Fibroblast of peridontal ligament (primary cell): Measurements from ENCODE around the gene MEDAG.
"Not testable (repeated sequence)": the region's sequence is repeated elsewhere in the genome, so short reads cannot be mapped to it uniquely, and the experiment has no call there.

Source experiments
- DNase-seq: peaks from one replicate; pipeline ENCODE4 v3.0.0-alpha.2; 2010; ENCODE audit errors: extremely low read depth

Gene MEDAG

DNA sequence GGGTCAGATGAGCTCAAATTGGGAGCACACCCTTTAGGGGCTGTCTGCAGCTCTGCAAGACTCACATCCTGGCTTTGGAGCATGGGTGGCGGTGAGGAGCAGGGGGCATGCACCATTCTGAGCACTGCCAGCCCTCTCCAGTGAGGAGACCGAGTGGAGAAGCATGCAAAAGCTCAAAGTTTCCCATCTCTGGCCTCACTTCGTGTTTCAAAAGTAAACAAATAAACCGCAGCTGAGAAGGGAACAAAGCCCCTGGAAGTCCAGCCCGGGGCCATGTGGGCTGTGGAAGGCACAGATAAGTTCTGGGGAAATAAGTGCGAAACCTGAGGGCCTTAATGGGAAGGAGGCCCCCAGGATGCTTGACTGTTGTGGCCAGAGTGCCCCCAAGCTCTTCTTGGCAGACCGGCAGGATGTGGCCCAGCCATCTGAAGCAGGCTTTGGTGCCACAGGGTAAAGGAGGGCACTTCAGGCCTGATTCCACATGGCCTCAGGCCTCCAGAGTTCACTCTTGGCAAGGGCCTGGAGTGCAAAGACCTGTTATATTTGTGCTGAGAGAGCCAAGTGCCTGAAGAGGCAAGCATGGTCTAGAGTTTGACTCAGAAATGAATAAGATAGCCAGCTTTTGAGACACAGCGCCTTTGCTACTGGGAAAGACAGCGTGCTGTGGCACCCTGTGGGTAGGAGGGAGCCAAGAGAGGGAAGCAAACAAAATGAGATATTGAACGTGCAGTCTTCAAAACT lies 1.2 kb downstream of the MEDAG start:
- DNase-seq: peak; percentile 53

DNA sequence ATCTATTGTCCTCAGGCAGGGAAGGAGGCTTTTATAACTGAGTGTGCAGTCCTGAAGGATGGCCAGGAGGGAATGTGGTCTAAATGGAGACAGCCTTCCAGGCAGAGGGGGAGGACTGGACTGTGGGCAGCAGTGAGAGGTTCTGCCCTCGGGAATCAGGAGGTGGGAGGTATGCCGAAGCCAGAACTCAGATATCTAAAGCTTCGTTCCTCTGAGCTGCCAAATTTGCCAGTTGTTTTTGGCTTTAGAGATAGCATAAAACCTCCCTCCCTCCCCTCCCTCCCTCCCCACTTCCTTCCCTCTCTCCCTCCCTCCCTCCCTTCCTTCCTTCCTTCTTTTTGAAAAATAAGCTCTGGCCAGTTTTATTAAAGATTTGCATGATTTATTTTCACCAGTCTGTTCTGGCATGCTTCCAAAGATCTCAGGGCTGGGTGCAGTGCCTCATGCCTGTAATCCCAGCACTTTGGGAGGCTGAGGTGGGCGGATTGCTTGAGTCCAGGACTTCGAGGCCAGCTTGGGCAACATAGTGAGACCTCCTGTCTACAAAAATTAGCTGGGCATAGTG lies 2.4 kb downstream of the MEDAG start:
- peak; percentile 71 for DNase-seq

DNA sequence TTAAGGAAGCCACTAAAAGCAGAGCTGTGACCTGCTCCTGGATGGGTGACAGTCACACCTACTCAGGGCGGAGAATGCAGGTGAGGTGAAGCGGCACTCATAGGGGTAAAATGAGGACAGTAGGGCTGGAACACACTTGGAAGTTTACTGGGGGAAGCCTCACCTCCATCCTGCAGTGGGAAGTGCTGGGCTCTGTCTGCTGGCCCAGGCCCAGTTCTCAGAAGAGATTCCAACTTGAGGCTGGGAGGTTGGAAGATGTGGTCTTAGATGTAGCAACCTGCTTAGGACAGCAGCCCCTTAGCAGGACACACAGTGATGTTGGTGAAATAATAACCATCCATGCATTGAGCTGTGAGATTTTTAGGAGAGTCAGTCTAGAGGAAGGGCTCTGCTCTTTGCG lies 4.6 kb downstream of the MEDAG start:
- no peak for DNase-seq

DNA sequence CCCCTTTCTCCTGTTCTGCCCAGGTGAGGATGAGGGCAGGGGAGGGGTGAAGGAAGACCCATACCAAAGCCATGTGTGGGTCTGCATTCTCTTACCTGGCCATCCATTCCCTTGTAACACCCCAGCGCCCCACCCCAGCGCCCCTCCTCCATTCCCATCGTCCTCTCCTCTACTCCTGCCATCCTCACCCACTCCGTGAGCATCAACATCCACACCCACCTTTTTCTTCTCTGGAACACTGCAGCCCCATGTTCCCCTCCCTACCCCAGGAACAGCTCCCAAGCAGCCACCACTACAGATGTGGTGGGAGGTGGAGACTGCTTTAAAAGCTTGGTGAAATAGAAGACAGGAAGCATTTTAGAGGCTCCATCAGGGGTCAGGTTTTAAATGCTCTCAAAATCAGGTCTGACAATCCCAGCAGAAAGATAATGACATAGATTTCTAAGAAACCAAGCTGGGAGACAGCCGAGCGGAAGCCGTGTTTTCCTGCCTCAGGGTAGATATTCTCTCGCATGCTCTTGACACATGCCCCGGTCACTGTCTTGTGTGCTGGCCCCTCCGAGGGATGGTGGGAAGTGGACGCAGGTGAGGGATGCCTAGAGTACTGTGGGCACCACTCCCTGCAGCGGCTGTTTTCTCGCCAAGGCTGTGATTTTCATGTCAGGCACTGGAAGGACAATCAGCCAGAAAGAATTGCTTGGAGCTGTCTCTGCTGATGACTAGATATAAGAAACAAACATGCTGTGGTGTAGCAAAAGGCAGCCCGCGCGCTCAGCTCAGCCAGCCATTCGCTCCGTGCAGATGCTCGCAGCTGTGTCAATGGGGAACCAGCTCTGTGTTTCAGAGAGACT lies 9.8 kb downstream of the MEDAG start:
- DNase-seq: no peak

DNA sequence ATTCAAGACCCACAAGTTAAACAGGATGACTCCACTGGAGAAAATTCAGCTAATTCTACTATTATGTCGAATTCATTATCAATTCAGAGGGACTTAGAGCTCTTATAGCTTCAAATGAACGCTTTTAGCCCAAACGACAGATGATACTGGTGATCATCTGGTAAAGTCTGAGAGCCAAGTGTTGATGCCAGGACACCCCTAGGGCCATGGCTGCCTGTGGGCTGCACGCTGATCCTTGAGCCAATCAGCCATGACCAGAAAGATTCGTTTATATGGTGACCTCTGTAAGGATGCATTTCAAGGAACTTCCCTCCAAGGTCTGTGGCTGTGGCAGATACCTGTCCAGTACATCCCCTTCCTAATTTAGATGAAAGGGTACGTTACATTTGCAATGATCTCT lies 10.9 kb downstream of the MEDAG start:
- DNase-seq: no peak

DNA sequence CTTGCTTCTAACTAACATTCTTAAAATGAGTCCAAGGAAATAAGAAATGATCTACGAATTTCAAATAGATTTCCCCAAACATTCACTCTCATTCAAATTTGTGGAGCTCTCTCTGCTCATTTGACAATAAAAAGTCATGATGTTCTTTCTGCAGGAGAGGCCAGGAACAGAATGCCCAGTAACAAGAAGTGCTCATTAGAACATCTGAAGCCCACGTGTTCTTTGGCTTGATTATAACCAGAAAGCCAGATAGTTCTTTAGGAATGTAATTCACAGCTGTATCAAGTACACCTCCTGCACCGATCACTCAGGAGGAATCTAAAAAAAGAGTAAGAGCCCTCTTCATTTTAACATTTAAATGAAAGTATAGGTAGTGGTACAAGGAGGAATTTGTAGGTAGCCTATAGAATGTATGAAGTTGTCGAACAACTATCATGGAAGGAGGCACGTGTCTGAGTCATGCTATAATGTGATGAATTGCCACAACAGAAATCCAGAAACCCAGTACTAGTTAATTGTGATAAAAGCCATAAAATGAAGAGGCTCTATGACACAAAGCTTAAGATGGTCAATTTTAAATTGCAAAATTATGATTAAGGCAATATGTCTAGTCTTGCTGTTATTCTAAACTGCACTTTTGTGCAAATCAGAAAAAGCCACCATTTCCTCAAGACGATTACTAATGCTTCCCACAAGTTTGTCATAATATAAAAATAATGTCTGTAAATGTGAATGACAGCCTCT lies 12.8 kb downstream of the MEDAG start:
- no peak for DNase-seq

DNA sequence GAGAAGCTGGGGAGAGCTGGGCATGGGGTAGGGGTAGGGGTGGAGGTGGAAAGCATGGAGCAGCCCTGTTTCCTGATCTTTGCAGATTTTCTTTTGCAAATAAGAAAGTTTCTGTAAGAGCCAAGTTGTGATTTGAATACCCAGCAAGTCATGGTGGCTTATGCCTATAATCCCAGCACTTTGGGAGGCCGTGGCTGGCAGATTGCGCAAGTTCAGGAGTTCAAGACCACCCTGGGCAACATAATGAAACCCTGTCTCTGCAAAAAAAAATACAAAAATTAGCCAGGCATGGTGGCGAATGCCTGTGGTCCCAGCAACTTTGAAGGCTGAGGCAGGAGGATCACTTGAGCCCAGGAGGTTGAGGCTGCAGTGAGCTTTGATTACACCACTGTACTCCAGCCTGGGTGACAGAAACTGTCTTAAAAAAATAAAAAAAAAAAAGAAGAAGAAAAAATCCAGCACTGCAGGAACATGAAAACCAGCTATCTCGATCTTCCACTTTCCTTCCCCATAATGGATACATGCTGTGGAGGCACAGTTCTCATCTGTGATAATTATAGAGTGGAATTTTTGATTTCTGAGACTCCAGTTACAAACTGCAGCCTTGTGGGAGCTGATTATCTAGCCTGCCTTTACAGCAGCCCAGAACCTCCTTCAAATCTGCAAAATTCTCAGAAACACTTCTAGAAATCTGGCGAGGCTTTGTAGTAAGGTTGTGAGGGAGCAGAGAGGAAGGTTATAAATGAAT lies 14.3 kb downstream of the MEDAG start:
- no peak for DNase-seq

DNA sequence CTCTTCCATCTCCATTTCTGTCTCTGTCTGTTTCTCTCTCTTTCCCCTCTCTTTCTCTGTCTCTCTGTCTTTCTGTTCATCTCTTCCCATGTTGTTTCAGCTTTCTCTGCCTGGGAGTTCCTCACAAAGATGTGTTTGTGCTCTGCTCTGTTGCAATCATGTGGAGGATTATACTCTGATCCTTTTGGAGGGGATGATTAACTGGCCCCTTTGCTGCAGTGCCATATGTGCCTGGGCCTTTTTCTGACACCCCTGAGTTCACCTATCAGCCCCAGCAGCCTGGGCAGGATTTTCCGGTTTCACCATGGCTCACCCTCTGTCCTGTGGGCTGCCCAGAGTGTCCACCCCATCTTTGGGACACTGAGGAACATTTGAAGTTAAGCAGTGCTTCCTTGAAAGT lies 17.3 kb downstream of the MEDAG start:
- no peak for DNase-seq

DNA sequence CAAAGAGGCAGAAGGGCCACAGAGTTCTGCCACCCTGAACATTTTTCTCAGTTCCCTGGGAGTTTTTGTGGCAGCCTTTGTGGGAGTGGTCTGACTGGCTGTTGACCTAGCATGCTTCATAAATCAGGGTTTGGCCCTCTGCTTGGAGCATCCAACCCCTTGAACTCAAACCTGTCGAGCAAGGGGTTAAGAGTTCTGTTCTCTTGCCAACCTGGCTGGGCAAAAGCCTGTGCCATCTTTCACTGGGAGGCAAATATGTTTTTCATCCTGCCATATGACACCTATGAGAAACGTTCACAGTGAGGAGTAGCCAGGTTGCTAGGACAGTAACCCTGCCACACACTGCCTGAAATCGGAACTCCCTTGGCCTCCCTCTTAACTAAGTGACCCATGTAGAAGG lies 18.6 kb downstream of the MEDAG start:
- DNase-seq: no peak

DNA sequence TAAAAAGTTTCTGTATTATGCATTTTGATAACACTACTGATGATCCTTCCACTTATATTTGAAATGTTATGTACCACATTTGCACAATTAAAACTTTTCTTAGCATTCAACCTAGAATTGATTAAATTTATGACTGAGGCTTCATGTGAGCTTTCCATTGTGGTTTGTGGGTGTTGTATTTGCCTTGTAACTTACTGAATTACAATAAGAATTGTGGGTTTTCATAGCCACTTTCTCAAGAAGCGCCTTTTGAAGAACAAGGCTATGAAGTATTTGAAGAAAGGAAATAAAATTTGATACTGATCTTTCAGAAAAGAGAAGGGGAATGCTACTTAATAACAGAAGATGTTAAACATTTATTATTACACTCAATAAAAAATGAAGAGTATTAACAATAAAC lies 19.4 kb downstream of the MEDAG start:
- DNase-seq: no peak

DNA sequence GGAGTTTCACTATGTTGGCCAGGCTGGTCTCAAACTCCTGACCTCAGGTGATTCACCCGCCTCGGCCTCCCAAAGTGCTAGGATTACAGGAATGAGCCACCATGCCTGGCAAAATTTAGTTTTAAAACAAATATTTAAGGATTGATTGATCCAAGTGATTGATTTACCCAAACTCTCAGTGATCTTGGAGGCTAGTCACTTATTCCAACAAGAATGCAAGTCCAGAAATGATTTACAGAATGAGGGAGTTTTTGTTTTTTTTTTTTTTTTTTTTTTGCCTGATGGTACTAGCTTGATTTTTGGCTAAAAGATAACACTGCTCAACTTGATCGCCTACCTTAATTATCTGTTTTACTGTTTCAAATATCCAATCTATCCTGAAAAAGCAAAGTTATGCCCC lies 20.7 kb downstream of the MEDAG start:
- no peak for DNase-seq

DNA sequence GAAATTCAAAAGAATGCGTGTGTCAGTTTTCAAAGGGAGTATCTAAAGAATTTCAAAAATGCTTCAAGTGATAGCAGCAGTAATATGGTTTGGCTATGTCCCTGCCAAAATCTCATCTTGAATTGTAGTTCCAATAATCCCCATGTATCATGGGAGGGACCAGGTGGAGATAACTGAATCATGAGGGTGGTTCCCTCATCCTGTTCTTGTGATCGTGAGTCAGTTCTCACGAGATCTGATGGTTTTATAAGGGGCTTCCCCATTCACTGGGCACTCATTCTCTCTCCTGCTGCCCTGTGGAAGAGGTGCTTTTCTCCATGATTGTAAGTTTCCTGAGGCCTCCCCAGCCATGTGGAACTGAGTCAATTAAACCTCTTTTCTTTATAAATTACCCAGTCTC lies 21.1 kb downstream of the MEDAG start:
- not testable (repeated sequence) for DNase-seq

DNA sequence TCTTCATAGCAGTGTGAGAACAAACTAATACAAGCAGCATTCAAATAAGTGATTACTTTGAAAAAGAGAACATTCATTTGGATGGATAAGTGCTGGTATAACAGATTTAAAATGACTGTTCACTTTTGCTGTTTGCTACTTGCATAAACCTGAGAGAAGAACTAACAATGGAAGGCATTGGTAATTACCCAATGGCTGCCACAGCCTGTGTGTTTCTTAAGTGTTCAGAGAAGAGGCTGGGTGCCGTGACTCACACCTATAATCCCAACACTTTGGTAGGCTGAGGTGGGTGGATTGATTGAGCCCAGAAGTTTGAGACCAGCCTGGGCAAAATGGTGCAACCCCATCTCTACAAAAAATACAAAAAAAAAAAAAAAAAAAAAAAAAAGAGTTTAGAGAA lies 21.5 kb downstream of the MEDAG start:
- no peak for DNase-seq

DNA sequence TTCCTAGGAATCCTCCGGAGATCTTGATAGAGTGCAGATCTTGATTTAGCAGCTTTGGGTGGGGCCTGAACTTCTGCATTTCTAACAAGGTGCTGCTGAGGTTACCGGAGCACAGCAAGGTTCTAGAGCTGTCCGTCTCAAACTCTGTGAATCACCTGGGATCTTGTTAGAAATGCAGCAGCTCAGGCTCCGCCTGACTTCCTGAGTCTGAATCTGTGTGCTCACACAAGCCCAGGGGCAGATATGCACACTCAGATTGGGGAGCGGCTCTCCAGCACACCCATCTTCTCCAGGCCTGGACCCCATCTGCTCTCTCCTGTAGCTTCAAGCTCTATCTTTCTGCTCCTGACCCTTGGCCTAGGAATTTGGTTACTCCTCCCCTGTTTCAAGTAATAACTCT lies 22.9 kb downstream of the MEDAG start:
- no peak for DNase-seq

DNA sequence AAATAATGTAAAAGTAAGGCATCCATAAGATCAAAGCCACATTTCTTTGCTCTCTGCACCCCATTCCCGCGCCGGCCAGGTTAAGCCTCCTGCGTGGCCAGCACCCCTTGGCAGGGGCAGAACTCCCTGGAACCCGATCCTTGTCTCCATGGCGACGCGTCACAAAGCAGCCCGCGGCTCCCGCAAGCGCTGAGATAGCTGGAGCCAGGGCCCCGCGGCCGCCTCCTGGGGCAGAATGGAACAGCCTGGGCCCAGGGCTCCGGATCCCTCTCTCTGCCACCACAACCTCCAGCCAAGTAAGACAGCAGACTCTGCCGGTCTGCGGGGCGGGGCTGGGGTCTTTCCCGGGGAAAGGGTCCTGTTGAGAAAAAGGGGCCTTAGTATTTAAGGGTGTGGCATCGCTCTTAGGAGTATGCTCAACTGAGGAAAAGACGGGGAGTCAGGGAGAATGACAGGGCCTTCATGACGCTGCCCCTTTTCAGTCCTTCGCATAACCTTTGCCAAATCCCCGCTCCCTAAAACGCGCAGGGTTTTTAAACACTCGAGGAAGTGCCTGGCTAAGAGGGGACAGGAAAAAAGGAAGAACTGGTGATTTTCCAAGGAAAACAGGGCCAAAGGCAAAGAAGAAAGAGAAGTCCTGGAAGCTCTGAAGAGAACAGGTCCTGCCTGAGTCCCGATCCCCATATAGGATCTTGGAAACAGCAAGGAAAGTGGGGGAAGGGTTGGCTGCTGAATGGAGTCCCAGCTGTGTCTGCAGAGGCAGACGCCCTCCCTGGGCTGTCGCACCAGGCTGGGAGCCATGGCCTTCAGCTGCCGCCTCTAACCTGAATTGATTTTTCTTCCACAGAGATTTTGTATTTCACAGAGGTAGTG lies 26.6 kb downstream of the MEDAG start, which contains the start of gene TEX26:
Gene TEX26, plus strand, starts transcription at position 176 of the 873 bp plus-strand sequence. Its CDS starts 60 bp downstream, at position 236.
- DNase-seq: no peak

DNA sequence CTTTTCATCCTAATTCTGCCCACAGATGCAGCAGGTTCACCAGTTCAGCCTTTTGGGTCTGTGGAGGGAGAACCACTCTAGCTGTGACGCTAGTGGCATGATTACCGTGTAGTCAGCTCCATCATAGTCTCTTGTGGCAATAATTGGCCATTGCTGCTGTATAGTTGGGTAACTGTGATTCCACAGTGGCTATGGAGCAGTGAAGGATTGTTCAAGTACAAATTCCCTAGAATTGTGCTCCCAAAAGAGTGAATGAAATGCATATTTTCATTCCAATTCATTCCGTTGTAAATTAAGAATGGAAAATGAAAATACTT lies 27.2 kb downstream of the MEDAG start:
- DNase-seq: no peak

DNA sequence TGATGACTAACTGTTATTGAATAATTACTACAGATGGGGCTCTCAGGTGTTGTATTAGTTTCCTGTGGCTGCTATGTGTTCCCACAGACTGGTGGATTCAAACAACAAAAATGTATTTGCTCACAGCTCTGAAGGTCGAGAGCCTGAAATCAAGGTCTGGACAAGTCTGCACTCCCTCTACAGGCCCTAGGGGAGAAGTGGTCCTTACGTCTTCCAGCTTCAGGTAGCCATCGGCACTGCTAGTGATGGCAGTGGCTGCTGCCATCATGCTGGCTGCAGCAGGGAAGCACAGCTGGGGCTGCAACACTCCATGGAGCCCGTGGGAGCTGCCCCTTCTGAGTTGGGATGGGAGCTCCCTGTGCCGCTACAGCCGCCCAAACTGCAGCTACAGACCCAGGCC lies 28.3 kb downstream of the MEDAG start:
- DNase-seq: no peak

DNA sequence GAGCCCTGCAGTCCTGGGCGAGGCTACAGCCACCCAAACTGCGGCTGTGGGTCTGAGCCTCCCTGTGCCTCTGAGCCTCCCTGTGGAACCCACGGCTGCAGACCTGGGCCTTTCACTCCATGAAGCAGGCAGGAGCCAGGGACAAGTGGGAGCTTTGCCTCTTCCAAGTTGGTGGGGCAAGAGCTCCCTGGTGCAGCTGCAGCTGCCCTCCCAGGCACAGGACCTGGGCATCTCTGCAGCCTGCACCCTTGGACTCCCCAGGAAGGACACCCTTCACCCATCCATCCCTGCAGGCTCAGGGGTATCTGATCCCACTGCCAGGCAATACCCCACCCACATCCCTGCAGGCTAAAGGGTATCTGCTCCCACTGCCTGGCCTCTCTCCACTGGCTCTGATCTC lies 28.7 kb downstream of the MEDAG start:
- DNase-seq: no peak

DNA sequence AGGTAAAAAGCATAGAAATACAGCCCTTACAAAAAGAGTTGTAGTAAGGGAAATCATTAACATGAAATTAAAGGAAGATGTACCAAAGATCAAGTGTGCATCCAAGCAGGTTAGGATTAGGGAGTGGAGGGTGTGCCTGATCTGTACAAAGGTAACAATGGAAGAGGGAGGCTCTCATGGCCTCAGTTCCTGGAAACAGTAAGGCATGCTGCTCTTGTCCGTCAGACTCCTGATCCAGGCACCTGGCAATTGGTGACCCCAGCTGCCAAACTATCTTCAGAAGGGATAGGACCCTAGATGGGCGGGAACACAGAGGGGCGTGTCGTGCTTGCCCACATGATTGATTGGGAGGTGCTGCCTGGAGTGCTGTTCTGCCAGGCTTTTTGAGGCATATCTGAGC lies 30.9 kb downstream of the MEDAG start:
- DNase-seq: no peak

DNA sequence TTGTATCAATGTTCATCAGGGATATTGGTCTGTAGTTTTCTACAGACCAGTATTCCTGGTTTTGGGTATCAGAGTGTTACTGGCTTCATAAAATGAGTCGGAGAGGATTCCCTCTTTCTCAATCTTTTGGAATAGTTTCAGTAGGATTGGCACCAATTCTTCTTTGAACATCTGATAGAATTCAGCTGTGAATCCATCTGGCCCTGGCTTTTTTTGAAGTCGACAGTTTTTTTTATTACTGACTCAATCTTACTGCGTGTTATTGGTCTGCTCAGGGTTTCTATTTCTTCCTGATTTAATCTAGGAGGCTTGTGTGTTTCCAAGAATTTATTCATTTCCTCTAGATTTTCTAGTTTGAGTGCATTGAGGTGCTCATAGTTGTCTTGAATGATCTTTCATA lies 37.8 kb downstream of the MEDAG start:
- DNase-seq: peak; percentile 10
